GM11168 (cell line): ENCODE results near the gene DUS2.
"Not testable (repeated sequence)": the region's sequence is repeated elsewhere in the genome, so short reads cannot be mapped to it uniquely, and the experiment has no call there.

Experiments used
- in situ Hi-C: fragments of 300-500 bp; cut with MboI; formaldehyde crosslinking; loops from one replicate; pipeline ENCODE4 v1.12.0; 2022; ENCODE audit warnings: low sequenced_read_pairs; ENCODE audit not compliant: unreplicated experiment

DUS2 gene

DNA sequence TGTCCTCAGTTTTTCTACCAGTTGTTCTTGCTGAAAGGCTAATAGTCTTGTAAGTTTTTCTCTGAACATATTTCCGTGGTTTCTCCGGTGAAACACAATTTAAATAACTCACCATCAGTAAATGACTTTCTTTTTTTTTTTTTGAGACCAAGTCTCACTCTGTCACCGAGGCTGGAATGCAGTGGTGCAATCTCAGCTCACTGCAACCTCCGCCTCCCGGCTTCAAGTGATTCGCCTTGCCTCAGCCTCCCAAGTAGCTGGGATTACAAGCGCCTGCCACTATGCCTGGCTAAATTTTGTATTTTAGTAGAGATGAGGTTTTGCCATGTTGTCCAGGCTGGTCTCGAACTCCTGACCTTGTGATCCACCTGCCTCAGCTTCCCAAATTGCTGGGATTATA is 91.9 kb downstream of the DUS2 start:
- in situ Hi-C loops = not testable (repeated sequence)

DNA sequence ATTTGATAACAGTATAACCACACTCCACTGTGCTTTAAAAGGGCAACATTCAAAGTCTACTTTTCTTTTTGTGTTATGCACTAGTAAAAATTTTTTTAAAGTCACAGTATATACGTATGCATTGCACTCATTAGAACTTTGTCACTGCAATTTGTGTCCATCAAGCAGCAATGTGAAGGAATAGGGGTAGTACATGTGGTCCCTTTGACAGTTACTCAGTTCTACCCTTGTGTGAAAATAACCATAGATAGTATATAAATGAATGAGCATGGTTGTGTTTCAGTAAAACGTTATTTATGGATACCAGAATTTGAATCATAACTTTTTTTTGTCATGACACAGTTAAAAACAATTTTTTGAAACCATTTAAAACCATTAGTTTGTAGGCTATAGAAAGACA is 92.8 kb downstream of the DUS2 start:
- in situ Hi-C loops = no loop called here

- in situ Hi-C loops = no loop called here
Observed at GRCh38 chr16:68116256-68116867, 93.3 kb downstream of the DUS2 start.

DNA sequence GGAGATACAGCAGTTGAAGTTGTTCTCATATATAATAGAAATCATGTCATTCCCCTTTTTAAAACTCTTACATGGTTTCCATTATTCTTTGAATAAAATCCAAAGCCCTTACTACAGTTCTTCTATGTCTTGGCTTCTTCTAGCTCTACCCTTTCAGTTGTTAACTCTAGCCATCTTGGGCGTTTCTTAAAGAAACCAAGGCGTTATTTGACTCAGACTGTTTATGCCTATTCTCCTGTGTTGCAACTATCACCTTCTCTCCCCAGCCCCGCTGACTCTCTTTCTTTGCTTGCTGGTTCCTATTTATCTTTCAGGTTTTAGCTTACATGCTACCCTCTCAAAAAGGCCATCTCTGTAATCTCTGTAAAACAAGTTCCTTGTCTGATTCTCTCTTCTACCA is 94.8 kb downstream of the DUS2 start:
- in situ Hi-C loops = no loop called here

GRCh38 chr16:68118954-68119353 is 95.9 kb downstream of the DUS2 start:
- in situ Hi-C loops = not testable (repeated sequence)

- in situ Hi-C loops = not testable (repeated sequence)
Observed at GRCh38 chr16:68120496-68120895, 97.4 kb downstream of the DUS2 start.

DNA sequence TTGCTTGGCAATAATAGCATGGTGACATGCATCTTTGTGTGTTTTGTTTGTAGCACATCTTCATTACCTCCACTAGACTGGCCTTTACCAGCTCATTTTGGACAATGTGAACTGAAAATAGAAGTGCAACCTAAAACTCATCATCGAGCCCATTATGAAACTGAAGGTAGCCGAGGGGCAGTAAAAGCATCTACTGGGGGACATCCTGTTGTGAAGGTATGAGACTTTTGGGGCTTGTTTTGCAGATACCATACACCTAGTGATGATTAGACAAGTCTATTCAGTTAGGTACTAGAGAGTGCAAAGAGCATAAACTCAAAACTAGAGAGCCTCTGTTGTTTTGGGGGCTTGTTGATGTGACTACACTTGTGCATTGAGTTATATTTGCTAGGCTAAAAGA is 103.3 kb downstream of the DUS2 start:
- in situ Hi-C loops = no loop called here

GRCh38 chr16:68128577-68129305 is 105.7 kb downstream of the DUS2 start:
- in situ Hi-C loops = no loop called here
